Large intestine (tissue), 3 donors: Measurements from ENCODE around the gene WWOX. TPM values are rescaled to one million over a fixed set of nuclear protein-coding genes. Genes with fewer than 3 reads are reported as not detected.
A peak's percentile ranks its signal among the peaks of the same experiment; 100 is the strongest.

Experiments
- DNase-seq, 2 donors: peaks; one replicate each; pipeline versions ENCODE4 v3.0.0 to v3.0.0-alpha.2; 2013
- H3K27ac ChIP-seq: one replicate; pipeline ENCODE4 v1.5.1; 2013; ENCODE audit warnings: low read length
- H3K27me3 ChIP-seq: 2 replicates; pipeline ENCODE4 v1.6.1; 2013; ENCODE audit warnings: low read length; ENCODE audit not compliant: control insufficient read depth, insufficient read depth
- H3K36me3 ChIP-seq: 2 replicates; pipeline ENCODE4 v1.6.1; 2013; ENCODE audit warnings: low read length; ENCODE audit not compliant: control insufficient read depth, insufficient read depth
- H3K4me1 ChIP-seq: one replicate; pipeline ENCODE4 v1.6.1; 2013; ENCODE audit warnings: low read length; ENCODE audit not compliant: control insufficient read depth, insufficient read depth
- H3K4me3 ChIP-seq: one replicate; pipeline ENCODE4 v1.5.1; 2013; ENCODE audit warnings: low read length
- H3K9me3 ChIP-seq: one replicate; pipeline ENCODE4 v1.6.1; 2013; ENCODE audit warnings: mild to moderate bottlenecking, low read depth, low read length, moderate library complexity; ENCODE audit not compliant: control insufficient read depth
- WGBS: methylation state at CpG from one replicate; pipeline ENCODE4 v1.1.5; 2013; ENCODE audit warnings: low lambda C conversion rate; ENCODE audit not compliant: insufficient coverage; 5-methylcytosine and 5-hydroxymethylcytosine counted together
- polyA plus RNA-seq: library from polyadenylated mRNA; unstranded; fragments of 120-200 nt; gene quantifications from one replicate; pipeline ENCODE4 v1.2.1, GENCODE V29; 2013

Gene WWOX
- polyA plus RNA-seq, 1 donor = 16.2 TPM

- no peaks in the 10 kb centered on the region for H3K9me3 ChIP-seq
- H3K36me3 ChIP-seq = no peaks in the 10 kb centered on the region
- no peak overlapping the region for H3K27ac ChIP-seq
- no peaks in the 10 kb centered on the region for H3K27me3 ChIP-seq
- DNase-seq = no peak
- H3K4me1 ChIP-seq = no peaks in the 10 kb centered on the region
- no CpG with 5 or more reads among the region's 4 CpGs for WGBS
- no peak overlapping the region for H3K4me3 ChIP-seq
These were observed 118.8 kb downstream of the WWOX start for GRCh38 chr16:78218279-78218678.

- DNase-seq = no peak
- H3K4me1 ChIP-seq = no peaks in the 10 kb centered on the region
- no peak overlapping the region for H3K4me3 ChIP-seq
- no peaks in the 10 kb centered on the region for H3K9me3 ChIP-seq
- no peaks in the 10 kb centered on the region for H3K36me3 ChIP-seq
- 90% methylated on average over 2 of the region's 8 CpGs for WGBS
- H3K27me3 ChIP-seq = no peaks in the 10 kb centered on the region
- no peak overlapping the region for H3K27ac ChIP-seq
These were observed 119.6 kb downstream of the WWOX start for GRCh38 chr16:78218856-78219651.

- Histone ChIP-seq H3K9me3 (no peaks in the 10 kb centered on the region), H3K36me3 (no peaks in the 10 kb centered on the region), H3K4me1 (no peaks in the 10 kb centered on the region), H3K4me3 (no peak overlapping the region), H3K27ac (no peak overlapping the region), H3K27me3 (no peaks in the 10 kb centered on the region)
- 67% methylated on average over 1 of the region's 2 CpGs for WGBS
- DNase-seq = no peak
These were observed 121.1 kb downstream of the WWOX start for GRCh38 chr16:78220571-78220970.

GRCh38 chr16:78221892-78222291 is 122.4 kb downstream of the WWOX start:
- Histone ChIP-seq H3K4me1 (no peaks in the 10 kb centered on the region), H3K4me3 (no peak overlapping the region), H3K27ac (no peak overlapping the region), H3K27me3 (no peaks in the 10 kb centered on the region), H3K36me3 (no peaks in the 10 kb centered on the region), H3K9me3 (no peaks in the 10 kb centered on the region)
- no peak for DNase-seq
- no CpG with 5 or more reads among the region's 6 CpGs for WGBS

- Histone ChIP-seq H3K36me3 (no peaks in the 10 kb centered on the region), H3K9me3 (no peaks in the 10 kb centered on the region), H3K4me3 (no peak overlapping the region), H3K4me1 (no peaks in the 10 kb centered on the region), H3K27me3 (no peaks in the 10 kb centered on the region), H3K27ac (no peak overlapping the region)
- DNase-seq = no peak
- 83% methylated on average over 2 of the region's 2 CpGs for WGBS
These were observed 124.9 kb downstream of the WWOX start for GRCh38 chr16:78224342-78224741.

- H3K4me1 ChIP-seq = no peaks in the 10 kb centered on the region
- no peaks in the 10 kb centered on the region for H3K36me3 ChIP-seq
- H3K4me3 ChIP-seq = no peak overlapping the region
- WGBS = no CpG with 5 or more reads among the region's 3 CpGs
- H3K9me3 ChIP-seq = no peaks in the 10 kb centered on the region
- H3K27ac ChIP-seq = no peak overlapping the region
- H3K27me3 ChIP-seq = no peaks in the 10 kb centered on the region
- no peak for DNase-seq
These were observed 126.5 kb downstream of the WWOX start for GRCh38 chr16:78225919-78226318.

- no peaks in the 10 kb centered on the region for H3K27me3 ChIP-seq
- DNase-seq = no peak
- no peaks in the 10 kb centered on the region for H3K36me3 ChIP-seq
- H3K27ac ChIP-seq = no peak overlapping the region
- no CpG with 5 or more reads among the region's 3 CpGs for WGBS
- no peak overlapping the region for H3K4me3 ChIP-seq
- H3K4me1 ChIP-seq = no peaks in the 10 kb centered on the region
- H3K9me3 ChIP-seq = no peaks in the 10 kb centered on the region
These were observed 128.4 kb downstream of the WWOX start for GRCh38 chr16:78227855-78228254.

GRCh38 chr16:78228704-78229103 is 129.2 kb downstream of the WWOX start:
- no peaks in the 10 kb centered on the region for H3K4me1 ChIP-seq
- no peak overlapping the region for H3K27ac ChIP-seq
- H3K36me3 ChIP-seq = no peaks in the 10 kb centered on the region
- DNase-seq = no peak
- no peaks in the 10 kb centered on the region for H3K27me3 ChIP-seq
- H3K9me3 ChIP-seq = no peaks in the 10 kb centered on the region
- no CpG with 5 or more reads among the region's 4 CpGs for WGBS
- no peak overlapping the region for H3K4me3 ChIP-seq

- WGBS = no CpG with 5 or more reads among the region's 3 CpGs
- DNase-seq = peak in 1 of 2 donors; percentile 36
These were observed 131.4 kb downstream of the WWOX start for GRCh38 chr16:78230832-78231231.

GRCh38 chr16:78235168-78235800 is 135.8 kb downstream of the WWOX start:
- peak; percentile 43 to 52 for DNase-seq
- H3K27ac ChIP-seq = no peak overlapping the region
- H3K4me3 ChIP-seq = no peak overlapping the region
- H3K4me1 ChIP-seq = no peaks in the 10 kb centered on the region
- H3K27me3 ChIP-seq = no peaks in the 10 kb centered on the region
- no peaks in the 10 kb centered on the region for H3K36me3 ChIP-seq
- 18% methylated on average over 2 of the region's 9 CpGs for WGBS
- no peaks in the 10 kb centered on the region for H3K9me3 ChIP-seq

More at GRCh38 chr16:78230832-78231231, 131.4 kb downstream of the WWOX start:
- Histone ChIP-seq H3K36me3 (no peaks in the 10 kb centered on the region), H3K4me1 (no peaks in the 10 kb centered on the region), H3K27me3 (no peaks in the 10 kb centered on the region), H3K9me3 (no peaks in the 10 kb centered on the region), H3K4me3 (no peak overlapping the region), H3K27ac (no peak overlapping the region)
